ENCODE results near the gene DUSP18.

Gene DUSP18

GRCh38 chr22:30705710-30706651 is 38.3 kb upstream of the DUSP18 start:
- Histone ChIP-seq H3K27ac (ENCODE audit: low read depth, low read length) (no peak overlapping the region), H3K4me3 (ENCODE audit: low read depth, low read length) (no peak overlapping the region), H3K14ac (ENCODE audit: low read length) (no peak overlapping the region), H2BK120ac (ENCODE audit: insufficient read depth, low read length, poor library complexity) (no peak overlapping the region), H2BK5ac (ENCODE audit: low read depth, low read length, poor library complexity) (no peak overlapping the region), H3K79me2 (ENCODE audit: control insufficient read depth, insufficient read depth, low read length, poor library complexity) (no peaks in the 10 kb centered on the region), H4K91ac (ENCODE audit: low read depth, low read length) (no peak overlapping the region), H4K8ac (ENCODE audit: low read depth, low read length) (no peak overlapping the region), H2AFZ (ENCODE audit: insufficient read depth, low read length, poor library complexity) (no peak overlapping the region), H3K23ac (ENCODE audit: low read length) (no peak overlapping the region), H3K4me1 (ENCODE audit: control insufficient read depth in 1 of 2, insufficient read depth in 2 of 2, low read length in 2 of 2) (no peaks in the 10 kb centered on the region), H2BK12ac (ENCODE audit: low read length) (no peak overlapping the region), H3K79me1 (ENCODE audit: low read length) (no peaks in the 10 kb centered on the region), H4K12ac (ENCODE audit: low read depth, low read length) (no peak overlapping the region), H3K18ac (ENCODE audit: low read length) (no peak overlapping the region), H2AK5ac (ENCODE audit: low read length) (no peak overlapping the region), H3K9ac (ENCODE audit: low read length) (no peak overlapping the region), H3K36me3 (ENCODE audit: control insufficient read depth in 1 of 2, insufficient read depth in 2 of 2, low read length in 2 of 2) (no peaks in the 10 kb centered on the region), H3K4me2 (ENCODE audit: low read length) (no peak overlapping the region), H3K27me3 (ENCODE audit: insufficient read depth, low read length) (no peaks in the 10 kb centered on the region), H3K9me3 (ENCODE audit: insufficient read depth, low read depth, low read length) (no peaks in the 10 kb centered on the region), H3K4ac (ENCODE audit: low read depth, low read length) (no peak overlapping the region)
- no CpG with 5 or more reads among the region's 11 CpGs for WGBS (ENCODE audit: extremely low coverage, insufficient coverage, insufficient read length)
- no peak for DNase-seq

GRCh38 chr22:30704978-30705377 is 37.3 kb upstream of the DUSP18 start:
- Histone ChIP-seq H3K4me3 (ENCODE audit: low read depth, low read length) (no peak overlapping the region), H4K8ac (ENCODE audit: low read depth, low read length) (no peak overlapping the region), H3K14ac (ENCODE audit: low read length) (no peak overlapping the region), H3K18ac (ENCODE audit: low read length) (no peak overlapping the region), H2BK5ac (ENCODE audit: low read depth, low read length, poor library complexity) (no peak overlapping the region), H3K27me3 (ENCODE audit: insufficient read depth, low read length) (no peaks in the 10 kb centered on the region), H4K12ac (ENCODE audit: low read depth, low read length) (no peak overlapping the region), H3K4me2 (ENCODE audit: low read length) (no peak overlapping the region), H2AK5ac (ENCODE audit: low read length) (no peak overlapping the region), H4K91ac (ENCODE audit: low read depth, low read length) (no peak overlapping the region), H3K79me2 (ENCODE audit: control insufficient read depth, insufficient read depth, low read length, poor library complexity) (no peaks in the 10 kb centered on the region), H3K23ac (ENCODE audit: low read length) (no peak overlapping the region), H3K4ac (ENCODE audit: low read depth, low read length) (no peak overlapping the region), H3K27ac (ENCODE audit: low read depth, low read length) (no peak overlapping the region), H3K36me3 (ENCODE audit: control insufficient read depth in 1 of 2, insufficient read depth in 2 of 2, low read length in 2 of 2) (no peaks in the 10 kb centered on the region), H3K4me1 (ENCODE audit: control insufficient read depth in 1 of 2, insufficient read depth in 2 of 2, low read length in 2 of 2) (no peaks in the 10 kb centered on the region), H2AFZ (ENCODE audit: insufficient read depth, low read length, poor library complexity) (no peak overlapping the region), H2BK12ac (ENCODE audit: low read length) (no peak overlapping the region), H3K9me3 (ENCODE audit: insufficient read depth, low read depth, low read length) (no peaks in the 10 kb centered on the region), H2BK120ac (ENCODE audit: insufficient read depth, low read length, poor library complexity) (no peak overlapping the region), H3K79me1 (ENCODE audit: low read length) (no peaks in the 10 kb centered on the region), H3K9ac (ENCODE audit: low read length) (no peak overlapping the region)
- no peak for DNase-seq
- WGBS (ENCODE audit: extremely low coverage, insufficient coverage, insufficient read length): no CpG with 5 or more reads among the region's 5 CpGs

GRCh38 chr22:30702856-30703255 is 35.2 kb upstream of the DUSP18 start:
- DNase-seq: no peak
- WGBS (ENCODE audit: extremely low coverage, insufficient coverage, insufficient read length): no CpG with 5 or more reads among the region's 1 CpG
- Histone ChIP-seq H4K91ac (ENCODE audit: low read depth, low read length) (no peak overlapping the region), H2AK5ac (ENCODE audit: low read length) (no peak overlapping the region), H3K4ac (ENCODE audit: low read depth, low read length) (no peak overlapping the region), H3K36me3 (ENCODE audit: control insufficient read depth in 1 of 2, insufficient read depth in 2 of 2, low read length in 2 of 2) (no peaks in the 10 kb centered on the region), H3K14ac (ENCODE audit: low read length) (no peak overlapping the region), H2BK120ac (ENCODE audit: insufficient read depth, low read length, poor library complexity) (no peak overlapping the region), H4K12ac (ENCODE audit: low read depth, low read length) (no peak overlapping the region), H3K4me3 (ENCODE audit: low read depth, low read length) (no peak overlapping the region), H3K27me3 (ENCODE audit: insufficient read depth, low read length) (no peaks in the 10 kb centered on the region), H4K8ac (ENCODE audit: low read depth, low read length) (no peak overlapping the region), H3K79me2 (ENCODE audit: control insufficient read depth, insufficient read depth, low read length, poor library complexity) (no peaks in the 10 kb centered on the region), H3K18ac (ENCODE audit: low read length) (no peak overlapping the region), H3K27ac (ENCODE audit: low read depth, low read length) (no peak overlapping the region), H3K23ac (ENCODE audit: low read length) (no peak overlapping the region), H2BK5ac (ENCODE audit: low read depth, low read length, poor library complexity) (no peak overlapping the region), H3K9me3 (ENCODE audit: insufficient read depth, low read depth, low read length) (no peaks in the 10 kb centered on the region), H2BK12ac (ENCODE audit: low read length) (no peak overlapping the region), H3K4me1 (ENCODE audit: control insufficient read depth in 1 of 2, insufficient read depth in 2 of 2, low read length in 2 of 2) (no peaks in the 10 kb centered on the region), H3K79me1 (ENCODE audit: low read length) (no peaks in the 10 kb centered on the region), H2AFZ (ENCODE audit: insufficient read depth, low read length, poor library complexity) (no peak overlapping the region), H3K4me2 (ENCODE audit: low read length) (no peak overlapping the region), H3K9ac (ENCODE audit: low read length) (no peak overlapping the region)

DNA sequence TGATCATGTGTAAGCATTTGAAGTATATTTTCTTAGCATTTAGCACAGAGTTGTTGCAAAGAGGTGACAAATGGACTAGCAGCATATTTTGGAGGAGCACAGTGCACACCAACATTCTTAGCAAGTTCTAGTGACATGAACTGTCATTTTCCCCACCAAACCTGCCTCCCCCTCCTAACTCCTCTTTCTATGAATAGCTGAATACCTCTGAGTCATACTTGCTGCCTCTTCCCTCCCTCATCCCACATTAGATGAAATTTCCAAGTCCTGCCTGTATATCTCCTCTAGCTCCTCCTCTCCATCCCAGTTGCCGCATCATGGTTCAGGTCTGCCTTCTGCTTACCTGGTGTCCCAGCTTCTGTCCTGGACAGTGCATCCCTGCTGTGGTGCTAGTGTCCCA is 34.2 kb upstream of the DUSP18 start:
- H3K4me1 ChIP-seq (ENCODE audit: control insufficient read depth in 1 of 2, insufficient read depth in 2 of 2, low read length in 2 of 2): no peaks in the 10 kb centered on the region
- H2AFZ ChIP-seq (ENCODE audit: insufficient read depth, low read length, poor library complexity): no peak overlapping the region
- peak in 1 of 2 donors; percentile 21 for DNase-seq
- no peak overlapping the region for H3K9ac ChIP-seq (ENCODE audit: low read length)
- H4K8ac ChIP-seq (ENCODE audit: low read depth, low read length): no peak overlapping the region
- no peaks in the 10 kb centered on the region for H3K27me3 ChIP-seq (ENCODE audit: insufficient read depth, low read length)
- H4K12ac ChIP-seq (ENCODE audit: low read depth, low read length): no peak overlapping the region
- H2BK12ac ChIP-seq (ENCODE audit: low read length): no peak overlapping the region
- no peak overlapping the region for H3K27ac ChIP-seq (ENCODE audit: low read depth, low read length)
- no peak overlapping the region for H2BK5ac ChIP-seq (ENCODE audit: low read depth, low read length, poor library complexity)
- no peaks in the 10 kb centered on the region for H3K36me3 ChIP-seq (ENCODE audit: control insufficient read depth in 1 of 2, insufficient read depth in 2 of 2, low read length in 2 of 2)
- no peak overlapping the region for H2AK5ac ChIP-seq (ENCODE audit: low read length)
- H4K91ac ChIP-seq (ENCODE audit: low read depth, low read length): no peak overlapping the region
- no CpG with 5 or more reads among the region's 1 CpG for WGBS (ENCODE audit: extremely low coverage, insufficient coverage, insufficient read length)
- no peak overlapping the region for H3K14ac ChIP-seq (ENCODE audit: low read length)
- H3K4me2 ChIP-seq (ENCODE audit: low read length): no peak overlapping the region
- H3K9me3 ChIP-seq (ENCODE audit: insufficient read depth, low read depth, low read length): no peaks in the 10 kb centered on the region
- no peaks in the 10 kb centered on the region for H3K79me2 ChIP-seq (ENCODE audit: control insufficient read depth, insufficient read depth, low read length, poor library complexity)
- H3K4ac ChIP-seq (ENCODE audit: low read depth, low read length): no peak overlapping the region
- H2BK120ac ChIP-seq (ENCODE audit: insufficient read depth, low read length, poor library complexity): no peak overlapping the region
- H3K18ac ChIP-seq (ENCODE audit: low read length): no peak overlapping the region
- no peaks in the 10 kb centered on the region for H3K79me1 ChIP-seq (ENCODE audit: low read length)
- no peak overlapping the region for H3K4me3 ChIP-seq (ENCODE audit: low read depth, low read length)
- no peak overlapping the region for H3K23ac ChIP-seq (ENCODE audit: low read length)

All from trophoblast cell (in vitro differentiated cells and primary cell).